GM23248 (cell line): ENCODE measurements around the gene ATG16L2. TPM values are rescaled to one million over a fixed set of nuclear protein-coding genes. Genes with fewer than 3 reads are reported as not detected.
"Not testable (repeated sequence)": the region's sequence is repeated elsewhere in the genome, so short reads cannot be mapped to it uniquely, and the experiment has no call there.

Experiments
- DNase-seq: peaks from one replicate; pipeline ENCODE4 v3.0.0-alpha.2; 2015
- H2AFZ ChIP-seq: fragments of 200-600 bp; sonication (generic); 2 replicates; pipeline ENCODE4 v1.6.1; 2016; ENCODE audit warnings: antibody characterized with exemption
- H3F3A ChIP-seq: fragments of 200-600 bp; sonication (generic); 2 replicates; pipeline ENCODE4 v1.6.1; 2016; ENCODE audit warnings: mild to moderate bottlenecking, antibody characterized with exemption, mixed run types; ENCODE audit not compliant: insufficient read depth
- H3K27ac ChIP-seq: fragments of 200-600 bp; sonication (generic); 2 replicates; pipeline ENCODE4 v1.5.1; 2016; ENCODE audit warnings: mild to moderate bottlenecking
- H3K27me3 ChIP-seq: fragments of 200-600 bp; sonication (generic); replicated peaks from 2 replicates; pipeline ENCODE4 v1.6.1; 2016; ENCODE audit warnings: mild to moderate bottlenecking; ENCODE audit not compliant: insufficient read depth
- H3K36me3 ChIP-seq: fragments of 200-600 bp; sonication (generic); 2 replicates; pipeline ENCODE4 v1.6.1; 2016; ENCODE audit warnings: low read depth, mild to moderate bottlenecking
- H3K4me1 ChIP-seq: fragments of 200-600 bp; sonication (generic); 2 replicates; pipeline ENCODE4 v1.6.1; 2016; ENCODE audit warnings: mild to moderate bottlenecking; ENCODE audit not compliant: insufficient read depth
- H3K4me2 ChIP-seq: fragments of 200-600 bp; sonication (generic); one replicate; pipeline ENCODE4 v1.6.1; 2016; ENCODE audit warnings: mild to moderate bottlenecking; ENCODE audit not compliant: unreplicated experiment
- H3K4me3 ChIP-seq: fragments of 200-600 bp; sonication (generic); 2 replicates; pipeline ENCODE4 v1.5.1; 2016; ENCODE audit warnings: mild to moderate bottlenecking
- H3K79me2 ChIP-seq: fragments of 200-600 bp; sonication (generic); 2 replicates; pipeline ENCODE4 v1.6.1; 2016; ENCODE audit warnings: mild to moderate bottlenecking; ENCODE audit not compliant: insufficient read depth
- H3K9ac ChIP-seq: fragments of 200-600 bp; sonication (generic); 2 replicates; pipeline ENCODE4 v1.6.1; 2016; ENCODE audit warnings: mild to moderate bottlenecking
- H3K9me2 ChIP-seq: fragments of 200-600 bp; sonication (generic); 2 replicates; pipeline ENCODE4 v1.6.1; 2016; ENCODE audit warnings: mixed run types, mild to moderate bottlenecking, moderate library complexity; ENCODE audit not compliant: insufficient read depth
- H3K9me3 ChIP-seq: fragments of 200-600 bp; sonication (generic); one replicate; pipeline ENCODE4 v1.6.1; 2017; ENCODE audit warnings: low read depth
- H4K20me1 ChIP-seq: fragments of 200-600 bp; sonication (generic); 2 replicates; pipeline ENCODE4 v1.6.0; 2016; ENCODE audit not compliant: insufficient read depth
- EZH2 ChIP-seq: fragments of 200-600 bp; sonication (generic); IDR thresholded peaks from 2 replicates; pipeline ENCODE4 v1.6.1; 2018; ENCODE audit warnings: antibody characterized with exemption, mild to moderate bottlenecking; ENCODE audit not compliant: insufficient read depth, poor library complexity, severe bottlenecking
- EZH2phosphoT487 ChIP-seq: fragments of 200-600 bp; sonication (generic); IDR thresholded peaks from 2 replicates; pipeline ENCODE4 v1.6.1; 2018; ENCODE audit warnings: antibody characterized with exemption, moderate library complexity, mild to moderate bottlenecking, low read depth; ENCODE audit not compliant: insufficient read depth
- WGBS, 2 experiments: methylation state at CpG; one replicate each; pipeline ENCODE4 v1.1.6; 2015 to 2017; ENCODE audit warnings: low lambda C conversion rate in 2 of 2, low coverage in 1 of 2; ENCODE audit errors: missing lambda C conversion rate in 2 of 2; 5-methylcytosine and 5-hydroxymethylcytosine counted together
- in situ Hi-C: fragments of 300-500 bp; cut with MboI; formaldehyde crosslinking; loops from 2 replicates; pipeline ENCODE4 v1.15.0; 2020
- polyA plus RNA-seq: library from polyadenylated mRNA; unstranded; fragments of >200 nt; fragmentation: Nextera tagmentation; extraction: Ambion mirVana; gene quantifications from 2 replicates; pipeline ENCODE4 v1.2.1, GENCODE V29; 2016
- total RNA-seq: library from RNA; depleted of rRNA; stranded (reverse); fragments of >200 nt; shearing (Covaris generic); gene quantifications from 2 replicates; pipeline ENCODE4 v1.2.3, GENCODE V29; 2014

The ATG16L2 gene
- total and polyA plus RNA-seq, 2 experiments from 2014 or later = 12.3 to 14.3 TPM

DNA sequence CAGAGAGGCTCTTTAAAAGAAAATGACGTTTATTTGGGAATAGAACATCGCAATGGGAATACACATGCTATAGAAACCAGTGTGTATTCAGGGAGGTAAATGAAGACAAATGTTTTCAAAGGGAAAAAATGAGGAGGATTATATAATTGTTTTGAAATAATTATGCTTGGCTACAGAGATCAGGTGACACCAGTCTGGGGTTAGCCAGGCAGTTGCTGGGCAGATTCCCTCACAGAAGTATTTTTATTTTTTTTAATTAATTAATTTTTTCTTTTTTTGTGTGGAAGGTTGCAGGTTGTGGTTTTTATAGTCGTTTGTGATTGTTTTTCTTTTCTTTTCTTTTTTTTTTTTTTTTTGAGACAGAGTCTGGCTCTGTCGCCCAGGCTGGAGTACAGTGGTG is 14.8 kb upstream of the ATG16L2 start:
- DNase-seq = peak; percentile 36
- 60 to 82% methylated on average over 2 to 4 of the region's 4 CpGs for WGBS, 2 experiments
- H3F3A ChIP-seq = peaks cover 5% of the 10 kb centered on the region
- no peaks in the 10 kb centered on the region for H3K36me3 ChIP-seq
- TF ChIP-seq EZH2 (no peak), EZH2phosphoT487 (no peak)
- H2AFZ ChIP-seq = no peak overlapping the region
- H3K9ac ChIP-seq = no peak overlapping the region
- no peak overlapping the region for H3K27ac ChIP-seq
- H3K4me1 ChIP-seq = peaks cover 3% of the 10 kb centered on the region; the same call in 1 of the 2 replicates
- in situ Hi-C loops = no loop called here
- no peaks in the 10 kb centered on the region for H3K9me3 ChIP-seq
- no peaks in the 10 kb centered on the region for H4K20me1 ChIP-seq
- no peak overlapping the region for H3K4me2 ChIP-seq
- H3K27me3 ChIP-seq = no peaks in the 10 kb centered on the region
- H3K9me2 ChIP-seq = no peaks in the 10 kb centered on the region
- no peak overlapping the region for H3K4me3 ChIP-seq
- H3K79me2 ChIP-seq = no peaks in the 10 kb centered on the region

DNA sequence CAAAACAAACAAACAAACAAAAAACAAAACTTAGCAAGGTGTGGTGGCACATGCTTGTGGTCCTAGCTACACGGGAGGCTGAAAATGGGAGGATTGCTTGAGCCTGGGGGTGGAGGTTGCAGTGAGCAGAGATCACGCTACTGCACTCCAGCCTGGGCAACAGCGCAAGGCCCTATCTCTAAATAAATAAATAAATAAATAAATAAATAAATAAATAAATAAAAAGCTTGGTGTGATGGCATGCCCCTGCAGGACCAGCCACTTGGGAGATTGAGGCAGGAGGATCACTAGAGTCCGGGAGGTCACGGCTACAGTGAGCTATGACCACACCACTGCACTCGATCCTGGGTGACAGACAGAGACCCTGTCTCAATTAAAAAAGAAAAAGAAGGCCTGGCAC is 11.4 kb upstream of the ATG16L2 start:
- H3K9ac ChIP-seq = no peak overlapping the region
- no peaks in the 10 kb centered on the region for H3K27me3 ChIP-seq
- no peaks in the 10 kb centered on the region for H3K79me2 ChIP-seq
- no peaks in the 10 kb centered on the region for H3K9me2 ChIP-seq
- no peaks in the 10 kb centered on the region for H4K20me1 ChIP-seq
- H3K27ac ChIP-seq = no peak overlapping the region
- H3K4me1 ChIP-seq = no peaks in the 10 kb centered on the region
- H3F3A ChIP-seq = no peaks in the 10 kb centered on the region
- no peak for TF ChIP-seq EZH2phosphoT487
- H3K4me2 ChIP-seq = no peak overlapping the region
- 77 to 78% methylated on average over 6 of the region's 6 CpGs for WGBS, 2 experiments
- DNase-seq = no peak
- H3K36me3 ChIP-seq = no peaks in the 10 kb centered on the region
- H3K9me3 ChIP-seq = no peaks in the 10 kb centered on the region
- in situ Hi-C loops = no loop called here
- no peak overlapping the region for H3K4me3 ChIP-seq
- H2AFZ ChIP-seq = no peak overlapping the region

DNA sequence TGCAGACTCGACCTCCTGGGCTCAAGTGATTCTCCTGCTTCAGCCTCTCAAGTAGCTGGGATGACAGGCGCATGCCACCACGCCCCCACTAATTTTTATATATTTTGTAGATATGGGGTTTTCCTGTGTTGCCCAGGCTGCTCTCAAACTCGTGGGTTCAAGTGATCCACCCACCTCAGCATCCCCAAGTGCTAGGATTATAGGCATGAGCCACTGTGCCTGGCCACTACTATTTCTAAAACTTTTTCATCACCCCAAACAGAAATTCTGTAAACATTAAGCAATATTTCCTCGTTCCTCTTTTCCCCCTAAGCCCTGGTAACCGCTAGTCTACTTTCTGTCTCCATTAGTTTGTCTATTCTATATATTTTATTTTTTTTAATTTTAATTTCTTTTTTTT is 9.0 kb upstream of the ATG16L2 start:
- H2AFZ ChIP-seq = no peak overlapping the region
- peaks cover 1% of the 10 kb centered on the region; the same call in 1 of the 2 replicates for H3K79me2 ChIP-seq
- in situ Hi-C loops = no loop called here
- no peaks in the 10 kb centered on the region for H4K20me1 ChIP-seq
- no peak overlapping the region for H3K4me2 ChIP-seq
- DNase-seq = no peak
- 90 to 92% methylated on average over 6 of the region's 6 CpGs for WGBS, 2 experiments
- no peak overlapping the region for H3K9ac ChIP-seq
- no peaks in the 10 kb centered on the region for H3K4me1 ChIP-seq
- 0 out of 2 replicates have a peak, but pooled peaks cover 7% of the 10 kb centered on the region for H3K36me3 ChIP-seq
- H3K9me3 ChIP-seq = no peaks in the 10 kb centered on the region
- H3K9me2 ChIP-seq = no peaks in the 10 kb centered on the region
- no peaks in the 10 kb centered on the region for H3F3A ChIP-seq
- TF ChIP-seq EZH2 (no peak), EZH2phosphoT487 (no peak)
- no peaks in the 10 kb centered on the region for H3K27me3 ChIP-seq
- no peak overlapping the region for H3K27ac ChIP-seq
- no peak overlapping the region for H3K4me3 ChIP-seq

- H4K20me1 ChIP-seq, in situ Hi-C loops, H3K9ac ChIP-seq, H3K36me3 ChIP-seq, H3K9me2 ChIP-seq, DNase-seq, H2AFZ ChIP-seq, H3K27ac ChIP-seq, H3K4me3 ChIP-seq, H3K4me1 ChIP-seq, H3K27me3 ChIP-seq, H3K4me2 ChIP-seq, H3K9me3 ChIP-seq, H3F3A ChIP-seq: not testable (repeated sequence)
- peaks cover 13% of the 10 kb centered on the region for H3K79me2 ChIP-seq
- 90 to 100% methylated on average over 1 of the region's 1 CpG for WGBS, 2 experiments
These were observed 7.8 kb upstream of the ATG16L2 start for GRCh38 chr11:72806378-72806777.

GRCh38 chr11:72807021-72807693 is 7.1 kb upstream of the ATG16L2 start:
- Histone ChIP-seq H3K9me3 (no peaks in the 10 kb centered on the region), H3K4me3 (no peak overlapping the region), H3K4me2 (no peak overlapping the region), H3K27me3 (no peaks in the 10 kb centered on the region), H3K79me2 (peaks cover 20% of the 10 kb centered on the region), H3F3A (no peaks in the 10 kb centered on the region), H3K27ac (no peak overlapping the region), H3K9ac (no peak overlapping the region), H3K9me2 (no peaks in the 10 kb centered on the region), H4K20me1 (no peaks in the 10 kb centered on the region), H3K4me1 (peaks cover 6% of the 10 kb centered on the region), H3K36me3 (0 out of 2 replicates have a peak, but pooled peaks cover 7% of the 10 kb centered on the region), H2AFZ (no peak overlapping the region)
- in situ Hi-C loops = no loop called here
- WGBS, 2 experiments = 95 to 98% methylated on average over 5 of the region's 5 CpGs
- no peak for DNase-seq
- TF ChIP-seq EZH2 (no peak), EZH2phosphoT487 (no peak)
